Neural cell (in vitro differentiated cells): ENCODE results near the gene NLRP14.

Experiments used
- CTCF ChIP-seq: fragments of 450-650 bp; IDR thresholded peaks from 2 replicates; pipeline ENCODE4 v1.5.1; 2014; ENCODE audit warnings: antibody characterized with exemption, mild to moderate bottlenecking, moderate library complexity; ENCODE audit not compliant: poor library complexity, severe bottlenecking
- EP300 ChIP-seq: fragments of 450-650 bp; conservative IDR thresholded peaks from 2 replicates; pipeline ENCODE4 v1.6.1; 2014; ENCODE audit warnings: antibody characterized with exemption, mild to moderate bottlenecking, moderate library complexity; ENCODE audit not compliant: poor library complexity, severe bottlenecking
- EZH2 ChIP-seq: fragments of 200-600, 300-800 bp; shearing (Covaris generic), sonication (generic); IDR thresholded peaks from 2 replicates; pipeline ENCODE4 v1.6.1; 2014; ENCODE audit warnings: antibody characterized with exemption, low read length, borderline replicate concordance, mild to moderate bottlenecking; ENCODE audit not compliant: insufficient read depth, poor library complexity, severe bottlenecking
- MXI1 ChIP-seq: fragments of 450-650 bp; conservative IDR thresholded peaks from 2 replicates; pipeline ENCODE4 v1.6.1; 2014; ENCODE audit warnings: antibody characterized with exemption, mild to moderate bottlenecking; ENCODE audit not compliant: poor library complexity, severe bottlenecking
- POLR2AphosphoS5 ChIP-seq: IDR thresholded peaks from 2 replicates; pipeline ENCODE4 v1.6.1; 2012
- RAD21 ChIP-seq: fragments of 450-650 bp; conservative IDR thresholded peaks from 2 replicates; pipeline ENCODE4 v1.6.1; 2014; ENCODE audit warnings: antibody characterized with exemption, mild to moderate bottlenecking, moderate library complexity
- REST ChIP-seq: IDR thresholded peaks from 2 replicates; pipeline ENCODE4 v1.6.1; 2012; ENCODE audit warnings: borderline replicate concordance
- SMC3 ChIP-seq: fragments of 450-650 bp; conservative IDR thresholded peaks from 2 replicates; pipeline ENCODE4 v1.6.1; 2014; ENCODE audit warnings: antibody characterized with exemption, mild to moderate bottlenecking, moderate library complexity; ENCODE audit not compliant: poor library complexity

GRCh38 chr11:7019500-7020182 is 638 bp upstream of the NLRP14 start:
- TF ChIP-seq EZH2 (no peak), CTCF (no peak), REST (no peak), SMC3 (no peak), POLR2AphosphoS5 (no peak), EP300 (no peak), MXI1 (no peak), RAD21 (no peak)
